Fibroblast of villous mesenchyme (primary cell): ENCODE measurements around the gene NEIL3. TPM values are rescaled to one million over a fixed set of nuclear protein-coding genes. Genes with fewer than 3 reads are reported as not detected.

Experiments
- DNase-seq: peaks from one replicate; pipeline ENCODE4 v3.0.0-alpha.2; 2010; ENCODE audit warnings: low read depth
- H3K4me3 ChIP-seq: 2 replicates; pipeline ENCODE4 v1.5.1; 2011; ENCODE audit warnings: low read depth, mild to moderate bottlenecking, low read length
- CTCF ChIP-seq: IDR thresholded peaks from 2 replicates; pipeline ENCODE4 v1.5.1; 2012; ENCODE audit warnings: low read depth, mild to moderate bottlenecking, low read length; ENCODE audit not compliant: insufficient read depth
- total RNA-seq: library from RNA; depleted of rRNA; stranded (reverse); fragments of >200 nt; gene quantifications from 2 replicates; pipeline ENCODE4 v1.2.3, GENCODE V29; 2012

The NEIL3 gene
- total RNA-seq, 1 donor, result 28.1 TPM

- H3K4me3 ChIP-seq, result no peak overlapping the region
- no peak for TF ChIP-seq CTCF
- DNase-seq, result no peak
Measured at GRCh38 chr4:177271091-177271490, 38.6 kb upstream of the NEIL3 start.

GRCh38 chr4:177271915-177272766 lies 37.5 kb upstream of the NEIL3 start:
- no peak overlapping the region for H3K4me3 ChIP-seq
- no peak for DNase-seq
- no peak for TF ChIP-seq CTCF

GRCh38 chr4:177275999-177276398 lies 33.7 kb upstream of the NEIL3 start:
- H3K4me3 ChIP-seq, result no peak overlapping the region
- no peak for DNase-seq
- TF ChIP-seq CTCF, result no peak

GRCh38 chr4:177281351-177281909 lies 28.2 kb upstream of the NEIL3 start:
- H3K4me3 ChIP-seq, result no peak overlapping the region
- TF ChIP-seq CTCF, result no peak
- peak; percentile 45 for DNase-seq

- H3K4me3 ChIP-seq, result no peak overlapping the region
- peak; percentile 41 for DNase-seq
- no peak for TF ChIP-seq CTCF
Measured at GRCh38 chr4:177282284-177282835, 27.3 kb upstream of the NEIL3 start.

- TF ChIP-seq CTCF, result no peak
Measured at GRCh38 chr4:177283167-177283566, 26.5 kb upstream of the NEIL3 start.

More at GRCh38 chr4:177283167-177283566, 26.5 kb upstream of the NEIL3 start:
- no peak overlapping the region for H3K4me3 ChIP-seq
- DNase-seq, result no peak
